T-helper 1 cell (primary cell): ENCODE data around the gene MZT1.

ENCODE experiments used
- DNase-seq, 5 donors: peaks; one replicate each; pipeline ENCODE4 v3.0.0-alpha.2; 2012 to 2020

The MZT1 gene

DNA sequence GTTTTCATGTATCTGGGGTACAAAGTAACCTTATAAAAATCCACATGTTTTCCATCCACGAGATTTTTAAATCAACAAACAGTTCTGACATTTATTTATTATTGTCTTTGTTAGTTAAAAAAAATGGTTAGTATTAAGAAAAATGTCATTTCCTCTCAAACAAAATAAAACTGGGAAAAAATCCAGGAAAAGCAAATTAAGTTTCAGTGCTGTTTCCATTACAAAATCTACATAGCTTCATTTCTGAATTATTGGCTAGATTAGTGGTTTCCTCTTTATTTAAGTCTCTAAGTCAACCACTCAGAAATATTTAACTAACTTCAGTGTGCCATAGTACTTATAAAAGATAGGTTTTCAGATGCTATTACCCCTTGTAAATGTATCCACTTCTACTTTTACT is 49.1 kb downstream of the MZT1 start:
- no peak for DNase-seq

- no peak for DNase-seq
These were observed 50.0 kb downstream of the MZT1 start for GRCh38 chr13:72677431-72677830.

- no peak for DNase-seq
These were observed 61.0 kb downstream of the MZT1 start for GRCh38 chr13:72666391-72666790.

DNA sequence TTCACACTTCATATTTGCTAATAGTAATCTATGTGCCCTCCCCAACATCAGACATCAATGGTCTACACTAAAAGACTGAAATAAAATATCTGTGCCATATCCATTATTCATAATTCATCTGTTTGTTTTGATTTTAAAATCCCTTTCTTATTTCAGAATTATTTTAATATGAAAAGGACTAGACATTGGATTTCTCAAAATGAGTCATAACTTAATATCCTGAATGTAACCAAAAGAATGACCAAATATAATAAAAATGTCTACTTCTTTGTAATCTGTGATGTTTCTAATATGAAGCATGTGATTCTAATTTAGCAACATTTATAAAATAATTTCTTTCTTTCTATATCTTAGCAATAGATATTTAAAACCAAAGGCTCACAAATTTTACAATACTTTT is 64.9 kb downstream of the MZT1 start:
- no peak for DNase-seq
